AG04449 (cell line): Measurements from ENCODE around the gene PLXNA3.

Experiments used
- CTCF ChIA-PET: fragments of 350-600 bp; formaldehyde crosslinking; extraction: SDS; loops from one replicate; lab custom pipeline; 2021; ENCODE audit warnings: antibody characterized with exemption; lab: Yijun Ruan, JAX
- POLR2A ChIA-PET: fragments of 400-600, 350-600 bp; formaldehyde crosslinking; extraction: SDS; loops from one replicate; lab custom pipeline; 2020; ENCODE audit warnings: antibody characterized with exemption, inconsistent platforms; lab: Yijun Ruan, JAX
- DNase-seq: peaks from one replicate; pipeline ENCODE4 v3.0.0-alpha.2; 2010; ENCODE audit warnings: low read depth, low spot score
- H3K4me3 ChIP-seq: 2 replicates; pipeline ENCODE4 v1.5.1; 2011; ENCODE audit warnings: low read depth, mild to moderate bottlenecking, control low read depth, low read length
- TF ChIP-seq, protein P1 (sequence below): IDR thresholded peaks from one replicate; pipeline ENCODE4 v1.5.1; 2011; ENCODE audit warnings: mild to moderate bottlenecking, moderate library complexity, low read length, control low read depth, inconsistent platforms; ENCODE audit not compliant: insufficient read depth; ENCODE audit errors: missing control alignments

The PLXNA3 gene

GRCh38 chrX:154507673-154508383 is 49.7 kb downstream of the PLXNA3 start:
- CTCF ChIA-PET: no interaction called here
- POLR2A ChIA-PET: no interaction called here
- TF ChIP-seq, protein P1, sequence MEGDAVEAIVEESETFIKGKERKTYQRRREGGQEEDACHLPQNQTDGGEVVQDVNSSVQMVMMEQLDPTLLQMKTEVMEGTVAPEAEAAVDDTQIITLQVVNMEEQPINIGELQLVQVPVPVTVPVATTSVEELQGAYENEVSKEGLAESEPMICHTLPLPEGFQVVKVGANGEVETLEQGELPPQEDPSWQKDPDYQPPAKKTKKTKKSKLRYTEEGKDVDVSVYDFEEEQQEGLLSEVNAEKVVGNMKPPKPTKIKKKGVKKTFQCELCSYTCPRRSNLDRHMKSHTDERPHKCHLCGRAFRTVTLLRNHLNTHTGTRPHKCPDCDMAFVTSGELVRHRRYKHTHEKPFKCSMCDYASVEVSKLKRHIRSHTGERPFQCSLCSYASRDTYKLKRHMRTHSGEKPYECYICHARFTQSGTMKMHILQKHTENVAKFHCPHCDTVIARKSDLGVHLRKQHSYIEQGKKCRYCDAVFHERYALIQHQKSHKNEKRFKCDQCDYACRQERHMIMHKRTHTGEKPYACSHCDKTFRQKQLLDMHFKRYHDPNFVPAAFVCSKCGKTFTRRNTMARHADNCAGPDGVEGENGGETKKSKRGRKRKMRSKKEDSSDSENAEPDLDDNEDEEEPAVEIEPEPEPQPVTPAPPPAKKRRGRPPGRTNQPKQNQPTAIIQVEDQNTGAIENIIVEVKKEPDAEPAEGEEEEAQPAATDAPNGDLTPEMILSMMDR: no peak
- no peak for DNase-seq
- no peak overlapping the region for H3K4me3 ChIP-seq

DNA sequence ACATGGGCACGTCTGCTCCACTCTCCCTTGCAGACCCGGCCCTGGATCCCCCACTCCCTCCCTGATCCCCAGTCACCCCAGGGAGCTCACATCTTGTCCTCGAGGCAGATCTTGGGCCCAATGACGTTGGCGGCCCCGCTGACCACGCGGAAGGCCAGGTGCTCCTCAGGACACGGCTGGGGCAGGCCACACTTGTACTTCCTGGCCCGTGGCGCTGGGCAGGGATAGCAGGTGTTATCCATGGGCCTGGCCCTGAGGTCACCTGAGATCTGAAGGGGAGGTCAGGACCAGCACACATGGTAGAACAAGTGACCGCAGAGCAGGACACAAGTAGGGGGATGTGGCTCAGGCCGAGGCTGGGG is 50.3 kb downstream of the PLXNA3 start:
- no peak overlapping the region for H3K4me3 ChIP-seq
- no peak for DNase-seq
- ChIA-PET CTCF (no interaction called here), POLR2A (no interaction called here)
- TF ChIP-seq, protein P1: no peak

DNA sequence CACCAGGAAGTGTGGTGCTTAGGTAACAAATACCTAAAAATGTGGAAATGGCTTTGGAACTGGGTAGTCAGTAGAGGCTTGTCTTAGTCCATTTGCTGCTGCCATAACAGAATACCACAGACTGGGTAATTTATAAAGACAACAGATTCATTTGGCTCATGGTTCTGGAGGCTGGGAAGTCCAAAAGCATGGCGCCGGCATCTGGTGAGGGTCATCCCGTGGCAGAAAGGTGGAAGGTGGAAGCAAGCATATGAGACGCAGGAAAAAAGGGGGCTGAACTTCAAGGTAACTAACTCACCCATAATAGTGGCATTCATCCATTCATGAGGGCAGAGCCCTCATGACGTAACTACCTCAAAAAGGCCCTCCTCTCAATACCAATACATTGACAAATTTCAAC is 51.4 kb downstream of the PLXNA3 start:
- no peak for DNase-seq
- no peak overlapping the region for H3K4me3 ChIP-seq
- ChIA-PET POLR2A (no interaction called here), CTCF (no interaction called here)
- TF ChIP-seq, protein P1: no peak

DNA sequence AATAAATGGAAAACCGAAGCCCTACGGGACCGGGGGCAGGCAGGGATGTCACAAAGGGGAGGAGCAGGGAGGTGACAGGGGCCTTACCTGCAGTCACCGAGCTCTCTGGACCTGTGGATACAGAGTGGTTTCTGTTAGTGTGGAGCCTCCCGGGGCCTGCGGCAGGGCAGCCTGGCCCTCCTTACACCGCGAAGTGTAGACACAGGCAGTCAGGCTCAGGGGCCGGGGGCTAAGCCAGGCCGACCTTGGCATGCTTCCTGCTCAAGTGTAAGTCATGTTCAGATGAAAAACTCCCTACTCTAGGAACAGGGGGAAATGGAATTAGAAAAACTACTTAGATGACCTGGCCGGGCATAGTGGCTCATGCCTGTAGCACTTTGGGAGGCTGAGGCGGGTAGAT is 53.7 kb downstream of the PLXNA3 start:
- TF ChIP-seq, protein P1: no peak
- no peak overlapping the region for H3K4me3 ChIP-seq
- DNase-seq: no peak
- ChIA-PET POLR2A (no interaction called here), CTCF (no interaction called here)

GRCh38 chrX:154512879-154513553 is 54.9 kb downstream of the PLXNA3 start:
- TF ChIP-seq, protein P1: no peak
- ChIA-PET POLR2A (no interaction called here), CTCF (interaction anchor here (1.8 kb wide), 1 partner anchor 14 kb away, joined by 6 read pairs; no protein-coding TSS in a partner anchor)
- no peak overlapping the region for H3K4me3 ChIP-seq
- DNase-seq: no peak

GRCh38 chrX:154513716-154514115 is 55.6 kb downstream of the PLXNA3 start:
- DNase-seq: no peak
- ChIA-PET CTCF (interaction anchor here (1.8 kb wide), 1 partner anchor 14 kb away, joined by 6 read pairs; no protein-coding TSS in a partner anchor), POLR2A (interaction anchor here (0.6 kb wide), 1 partner anchor 17 kb away, joined by 3 read pairs; no protein-coding TSS in a partner anchor)
- H3K4me3 ChIP-seq: no peak overlapping the region
- TF ChIP-seq, protein P1: no peak
